Measurements from ENCODE around the gene CDCA7.
"Not testable (repeated sequence)": the region's sequence is repeated elsewhere in the genome, so short reads cannot be mapped to it uniquely, and the experiment has no call there.

Gene CDCA7

GRCh38 chr2:173350383-173350782 lies 4.3 kb upstream of the CDCA7 start:
- Mint-ChIP-seq H3K27me3 (peaks cover 15% of the 10 kb centered on the region), H3K4me1 (ENCODE audit: low read depth) (peaks cover 6% of the 10 kb centered on the region), H3K9me3 (peaks cover 12% of the 10 kb centered on the region), H3K4me3 (no peak overlapping the region), H3K36me3 (ENCODE audit: low read depth) (peaks cover 5% of the 10 kb centered on the region), H3K27ac (no peak overlapping the region)
- intact Hi-C loops (cut with micrococcal nuclease) = no loop called here

- H3K27me3 Mint-ChIP-seq = peaks cover 19% of the 10 kb centered on the region
- no peaks in the 10 kb centered on the region for H3K36me3 Mint-ChIP-seq (ENCODE audit: low read depth)
- H3K4me1 Mint-ChIP-seq (ENCODE audit: low read depth) = peaks cover 12% of the 10 kb centered on the region
- no peak overlapping the region for H3K27ac Mint-ChIP-seq
- H3K4me3 Mint-ChIP-seq = no peak overlapping the region
- intact Hi-C loops (cut with micrococcal nuclease) = no loop called here
- H3K9me3 Mint-ChIP-seq = no peaks in the 10 kb centered on the region
Measured at GRCh38 chr2:173351879-173352278, 2.8 kb upstream of the CDCA7 start.

- no peaks in the 10 kb centered on the region for H3K36me3 Mint-ChIP-seq (ENCODE audit: low read depth)
- H3K27me3 Mint-ChIP-seq = peaks cover 19% of the 10 kb centered on the region
- H3K4me3 Mint-ChIP-seq = no peak overlapping the region
- H3K9me3 Mint-ChIP-seq = no peaks in the 10 kb centered on the region
- peaks cover 13% of the 10 kb centered on the region for H3K4me1 Mint-ChIP-seq (ENCODE audit: low read depth)
- no peak overlapping the region for H3K27ac Mint-ChIP-seq
- intact Hi-C loops (cut with micrococcal nuclease) = no loop called here
Measured at GRCh38 chr2:173353556-173353955, 1.1 kb upstream of the CDCA7 start.

GRCh38 chr2:173354073-173354581 lies 545 bp upstream of the CDCA7 start:
- Mint-ChIP-seq H3K9me3 (no peaks in the 10 kb centered on the region), H3K36me3 (ENCODE audit: low read depth) (no peaks in the 10 kb centered on the region), H3K4me3 (peak overlapping the region; percentile 86), H3K27me3 (peaks cover 19% of the 10 kb centered on the region), H3K4me1 (ENCODE audit: low read depth) (peaks cover 13% of the 10 kb centered on the region), H3K27ac (peak overlapping the region; percentile 79)
- intact Hi-C loops (cut with micrococcal nuclease) = no loop called here

GRCh38 chr2:173355132-173355865 lies 627 bp downstream of the CDCA7 start:
- no peaks in the 10 kb centered on the region for H3K9me3 Mint-ChIP-seq

GRCh38 chr2:173355866-173356508 lies 1.3 kb downstream of the CDCA7 start:
- H3K4me1 Mint-ChIP-seq (ENCODE audit: low read depth) = peaks cover 13% of the 10 kb centered on the region
- intact Hi-C loops (cut with micrococcal nuclease) = no loop called here
- H3K36me3 Mint-ChIP-seq (ENCODE audit: low read depth) = no peaks in the 10 kb centered on the region
- H3K4me3 Mint-ChIP-seq = peak overlapping the region; percentile 86
- peak overlapping the region; percentile 79 for H3K27ac Mint-ChIP-seq
- peaks cover 19% of the 10 kb centered on the region for H3K27me3 Mint-ChIP-seq
- H3K9me3 Mint-ChIP-seq = no peaks in the 10 kb centered on the region

More at GRCh38 chr2:173355132-173355865, 627 bp downstream of the CDCA7 start:
- Mint-ChIP-seq H3K27me3 (peaks cover 19% of the 10 kb centered on the region), H3K4me3 (peak overlapping the region; percentile 86), H3K36me3 (ENCODE audit: low read depth) (no peaks in the 10 kb centered on the region), H3K4me1 (ENCODE audit: low read depth) (peaks cover 13% of the 10 kb centered on the region), H3K27ac (peak overlapping the region; percentile 79)
- intact Hi-C loops (cut with micrococcal nuclease) = no loop called here

GRCh38 chr2:173357346-173357745 lies 2.7 kb downstream of the CDCA7 start:
- Mint-ChIP-seq H3K27ac (no peak overlapping the region), H3K9me3 (no peaks in the 10 kb centered on the region), H3K4me3 (no peak overlapping the region), H3K4me1 (ENCODE audit: low read depth) (peaks cover 13% of the 10 kb centered on the region), H3K36me3 (ENCODE audit: low read depth) (no peaks in the 10 kb centered on the region), H3K27me3 (peaks cover 16% of the 10 kb centered on the region)
- intact Hi-C loops (cut with micrococcal nuclease) = no loop called here

GRCh38 chr2:173358616-173359015 lies 3.9 kb downstream of the CDCA7 start:
- H3K36me3 Mint-ChIP-seq (ENCODE audit: low read depth) = no peaks in the 10 kb centered on the region
- H3K27me3 Mint-ChIP-seq = peaks cover 11% of the 10 kb centered on the region
- intact Hi-C loops (cut with micrococcal nuclease) = no loop called here
- no peak overlapping the region for H3K4me3 Mint-ChIP-seq
- H3K27ac Mint-ChIP-seq = no peak overlapping the region
- peaks cover 13% of the 10 kb centered on the region for H3K4me1 Mint-ChIP-seq (ENCODE audit: low read depth)
- no peaks in the 10 kb centered on the region for H3K9me3 Mint-ChIP-seq

- no peaks in the 10 kb centered on the region for H3K9me3 Mint-ChIP-seq
- H3K36me3 Mint-ChIP-seq (ENCODE audit: low read depth) = no peaks in the 10 kb centered on the region
- no peak overlapping the region for H3K4me3 Mint-ChIP-seq
- H3K27ac Mint-ChIP-seq = no peak overlapping the region
- intact Hi-C loops (cut with micrococcal nuclease) = no loop called here
- peaks cover 6% of the 10 kb centered on the region for H3K27me3 Mint-ChIP-seq
- peaks cover 11% of the 10 kb centered on the region for H3K4me1 Mint-ChIP-seq (ENCODE audit: low read depth)
Measured at GRCh38 chr2:173359231-173359630, 4.6 kb downstream of the CDCA7 start.

GRCh38 chr2:173370198-173370597 lies 15.5 kb downstream of the CDCA7 start:
- peak overlapping the region; percentile 4 for H3K27ac Mint-ChIP-seq
- intact Hi-C loops (cut with micrococcal nuclease) = no loop called here
- H3K36me3 Mint-ChIP-seq (ENCODE audit: low read depth) = no peaks in the 10 kb centered on the region
- no peaks in the 10 kb centered on the region for H3K27me3 Mint-ChIP-seq
- H3K9me3 Mint-ChIP-seq = no peaks in the 10 kb centered on the region
- no peak overlapping the region for H3K4me3 Mint-ChIP-seq
- H3K4me1 Mint-ChIP-seq (ENCODE audit: low read depth) = peaks cover 9% of the 10 kb centered on the region

GRCh38 chr2:173371023-173371422 lies 16.4 kb downstream of the CDCA7 start:
- Mint-ChIP-seq H3K27me3 (no peaks in the 10 kb centered on the region), H3K9me3 (no peaks in the 10 kb centered on the region), H3K4me3 (no peak overlapping the region), H3K27ac (peak overlapping the region; percentile 4), H3K36me3 (ENCODE audit: low read depth) (no peaks in the 10 kb centered on the region), H3K4me1 (ENCODE audit: low read depth) (peaks cover 9% of the 10 kb centered on the region)
- intact Hi-C loops (cut with micrococcal nuclease) = no loop called here

- H3K27ac Mint-ChIP-seq = no peak overlapping the region
- H3K4me3 Mint-ChIP-seq = no peak overlapping the region
- H3K36me3 Mint-ChIP-seq (ENCODE audit: low read depth) = no peaks in the 10 kb centered on the region
- H3K27me3 Mint-ChIP-seq = no peaks in the 10 kb centered on the region
- intact Hi-C loops (cut with micrococcal nuclease) = no loop called here
- H3K9me3 Mint-ChIP-seq = no peaks in the 10 kb centered on the region
- peaks cover 9% of the 10 kb centered on the region for H3K4me1 Mint-ChIP-seq (ENCODE audit: low read depth)
Measured at GRCh38 chr2:173373290-173373689, 18.6 kb downstream of the CDCA7 start.

GRCh38 chr2:173374634-173375033 lies 20.0 kb downstream of the CDCA7 start:
- H3K4me1 Mint-ChIP-seq (ENCODE audit: low read depth) = peaks cover 9% of the 10 kb centered on the region

GRCh38 chr2:173385534-173385933 lies 30.9 kb downstream of the CDCA7 start:
- H3K4me1 Mint-ChIP-seq (ENCODE audit: low read depth); H3K36me3 Mint-ChIP-seq (ENCODE audit: low read depth); intact Hi-C loops (cut with micrococcal nuclease); H3K4me3 Mint-ChIP-seq; H3K27ac Mint-ChIP-seq; H3K9me3 Mint-ChIP-seq; H3K27me3 Mint-ChIP-seq: not testable (repeated sequence)

More at GRCh38 chr2:173374634-173375033, 20.0 kb downstream of the CDCA7 start:
- intact Hi-C loops (cut with micrococcal nuclease) = no loop called here
- H3K27ac Mint-ChIP-seq = no peak overlapping the region
- H3K9me3 Mint-ChIP-seq = no peaks in the 10 kb centered on the region
- H3K36me3 Mint-ChIP-seq (ENCODE audit: low read depth) = no peaks in the 10 kb centered on the region
- no peaks in the 10 kb centered on the region for H3K27me3 Mint-ChIP-seq
- no peak overlapping the region for H3K4me3 Mint-ChIP-seq
